NT2/D1 (cell line): ENCODE data around the gene SCRT2.

Experiments
- DNase-seq: peaks from one replicate; pipeline ENCODE4 v3.0.0-alpha.2; 2011; ENCODE audit warnings: low read depth, low spot score
- H3K27me3 ChIP-seq: 2 replicates; pipeline ENCODE4 v1.6.0; 2011; ENCODE audit warnings: mild to moderate bottlenecking; ENCODE audit not compliant: insufficient read length, insufficient read depth
- H3K36me3 ChIP-seq: 2 replicates; pipeline ENCODE4 v1.6.1; 2011; ENCODE audit warnings: mild to moderate bottlenecking, low read length, mixed read lengths; ENCODE audit not compliant: insufficient read depth, insufficient read length
- H3K4me1 ChIP-seq: 2 replicates; pipeline ENCODE4 v1.5.1; 2011; ENCODE audit not compliant: insufficient read depth, insufficient read length
- H3K4me3 ChIP-seq: 2 replicates; pipeline ENCODE4 v1.5.1; 2011; ENCODE audit warnings: low read depth; ENCODE audit not compliant: insufficient read length
- H3K9ac ChIP-seq: 2 replicates; pipeline ENCODE4 v1.6.0; 2011; ENCODE audit warnings: low read depth; ENCODE audit not compliant: insufficient read length
- H3K9me3 ChIP-seq: 2 replicates; pipeline ENCODE4 v1.5.1; 2011; ENCODE audit warnings: mild to moderate bottlenecking, low read length; ENCODE audit not compliant: insufficient read depth
- SUZ12 ChIP-seq: IDR thresholded peaks from 2 replicates; pipeline ENCODE4 v1.6.1; 2011; ENCODE audit not compliant: insufficient read length, insufficient read depth; ENCODE audit errors: extremely low read depth
- YY1 ChIP-seq: IDR thresholded peaks from 2 replicates; pipeline ENCODE4 v1.6.1; 2011; ENCODE audit not compliant: insufficient read length, insufficient read depth
- ZNF274 ChIP-seq: IDR thresholded peaks from 2 replicates; pipeline ENCODE4 v1.6.1; 2011; ENCODE audit warnings: mild to moderate bottlenecking, low read depth, low read length

Gene SCRT2

DNA sequence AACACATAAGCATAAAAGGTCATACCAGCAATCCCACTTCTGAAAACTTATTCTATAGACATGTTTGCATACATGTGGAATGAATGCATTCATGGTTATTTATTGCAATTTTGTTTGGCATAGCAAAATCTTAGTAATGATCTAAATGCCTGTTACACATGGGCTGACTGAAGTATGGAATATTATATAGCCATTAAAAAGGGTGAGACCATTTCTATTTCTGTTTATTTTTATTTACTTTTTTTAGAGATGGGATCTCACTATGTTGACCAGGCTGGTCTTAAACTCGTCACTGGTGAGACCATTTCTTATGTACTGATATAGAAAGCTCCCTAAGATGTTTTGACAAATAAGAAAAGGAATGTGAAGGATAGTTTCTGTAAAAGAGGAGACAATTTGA lies 14.3 kb upstream of the SCRT2 start:
- Histone ChIP-seq H3K4me3 (no peak overlapping the region), H3K27me3 (peaks cover 3% of the 10 kb centered on the region), H3K9me3 (no peaks in the 10 kb centered on the region), H3K36me3 (no peaks in the 10 kb centered on the region), H3K9ac (no peak overlapping the region), H3K4me1 (peaks cover 2% of the 10 kb centered on the region)
- TF ChIP-seq SUZ12 (no peak), YY1 (no peak), ZNF274 (no peak)
- DNase-seq, result no peak

- Histone ChIP-seq H3K4me1 (peaks cover 2% of the 10 kb centered on the region), H3K27me3 (peaks cover 3% of the 10 kb centered on the region), H3K9ac (peak overlapping the region; percentile 28), H3K36me3 (no peaks in the 10 kb centered on the region), H3K9me3 (no peaks in the 10 kb centered on the region), H3K4me3 (no peak overlapping the region)
- no peak for DNase-seq
- TF ChIP-seq SUZ12 (no peak), ZNF274 (no peak), YY1 (no peak)
These were observed 13.7 kb upstream of the SCRT2 start for GRCh38 chr20:689348-689747.

GRCh38 chr20:688809-689212 lies 13.2 kb upstream of the SCRT2 start:
- Histone ChIP-seq H3K9me3 (no peaks in the 10 kb centered on the region), H3K36me3 (no peaks in the 10 kb centered on the region), H3K27me3 (peaks cover 3% of the 10 kb centered on the region), H3K9ac (no peak overlapping the region), H3K4me1 (peaks cover 2% of the 10 kb centered on the region), H3K4me3 (no peak overlapping the region)
- DNase-seq, result no peak
- TF ChIP-seq YY1 (no peak), SUZ12 (no peak), ZNF274 (no peak)

DNA sequence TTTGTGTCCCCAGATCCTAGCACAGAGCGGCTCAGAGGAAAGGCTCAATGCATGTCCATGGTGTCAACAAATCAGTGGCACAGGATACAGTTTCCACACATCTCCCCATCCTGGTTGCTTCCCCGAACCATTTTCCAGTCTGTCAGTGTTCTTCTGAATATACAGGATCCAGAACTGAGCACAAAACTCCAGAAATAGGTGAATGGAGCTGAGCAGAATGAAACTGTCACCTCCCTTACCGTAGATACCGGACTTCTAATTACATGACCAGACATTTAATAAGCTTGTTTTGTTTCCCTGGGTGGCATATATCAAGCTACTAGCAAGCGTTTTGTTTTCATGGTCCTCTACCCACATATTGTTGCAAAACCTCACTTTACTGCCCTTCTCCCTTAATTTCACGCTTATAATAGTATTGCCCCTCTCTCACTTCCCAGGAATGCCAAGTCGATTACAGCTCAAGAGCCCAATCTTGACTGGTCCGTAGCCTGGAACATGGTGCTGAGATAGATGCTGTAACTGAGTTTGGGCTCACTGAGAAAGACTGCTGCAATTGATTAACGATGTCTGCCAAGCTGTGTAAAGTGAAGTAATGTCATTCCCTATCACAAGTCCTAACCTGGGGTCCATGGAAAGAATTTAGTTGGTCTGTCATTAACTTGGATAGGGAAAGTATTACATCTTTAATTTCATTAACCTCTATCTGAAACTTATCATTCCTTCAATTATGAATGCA lies 12.0 kb upstream of the SCRT2 start:
- H3K4me3 ChIP-seq, result no peak overlapping the region
- no peaks in the 10 kb centered on the region for H3K36me3 ChIP-seq
- peaks cover 2% of the 10 kb centered on the region for H3K4me1 ChIP-seq
- H3K27me3 ChIP-seq, result peaks cover 3% of the 10 kb centered on the region
- DNase-seq, result no peak
- no peak for TF ChIP-seq YY1
- no peak for TF ChIP-seq SUZ12
- TF ChIP-seq ZNF274, result no peak
- no peaks in the 10 kb centered on the region for H3K9me3 ChIP-seq
- H3K9ac ChIP-seq, result no peak overlapping the region

GRCh38 chr20:684676-685319 lies 9.2 kb upstream of the SCRT2 start:
- H3K4me3 ChIP-seq, result no peak overlapping the region
- no peak for DNase-seq
- H3K36me3 ChIP-seq, result no peaks in the 10 kb centered on the region
- TF ChIP-seq ZNF274 (no peak), YY1 (no peak), SUZ12 (no peak)
- H3K27me3 ChIP-seq, result peaks cover 3% of the 10 kb centered on the region
- H3K4me1 ChIP-seq, result peaks cover 12% of the 10 kb centered on the region
- H3K9me3 ChIP-seq, result no peaks in the 10 kb centered on the region
- H3K9ac ChIP-seq, result no peak overlapping the region

- Histone ChIP-seq H3K36me3 (no peaks in the 10 kb centered on the region), H3K9ac (no peak overlapping the region), H3K4me3 (no peak overlapping the region), H3K27me3 (peaks cover 7% of the 10 kb centered on the region), H3K9me3 (no peaks in the 10 kb centered on the region), H3K4me1 (peaks cover 9% of the 10 kb centered on the region)
- no peak for TF ChIP-seq SUZ12
- DNase-seq, result no peak
These were observed 6.5 kb upstream of the SCRT2 start for GRCh38 chr20:682123-682522.

- TF ChIP-seq SUZ12 (no peak), ZNF274 (no peak), YY1 (no peak)
- H3K4me3 ChIP-seq, result no peak overlapping the region
These were observed 5.1 kb upstream of the SCRT2 start for GRCh38 chr20:680638-681187.

More at GRCh38 chr20:680638-681187, 5.1 kb upstream of the SCRT2 start:
- H3K27me3 ChIP-seq, result peaks cover 18% of the 10 kb centered on the region
- no peaks in the 10 kb centered on the region for H3K9me3 ChIP-seq
- peaks cover 9% of the 10 kb centered on the region for H3K4me1 ChIP-seq
- no peak overlapping the region for H3K9ac ChIP-seq
- H3K36me3 ChIP-seq, result no peaks in the 10 kb centered on the region
- no peak for DNase-seq
